Amniotic epithelial cell (primary cell): ENCODE data around the gene EYA4.

Experiments used
- DNase-seq: peaks from one replicate; pipeline ENCODE4 v3.0.0-alpha.2; 2010; ENCODE audit warnings: low read depth

Gene EYA4

DNA sequence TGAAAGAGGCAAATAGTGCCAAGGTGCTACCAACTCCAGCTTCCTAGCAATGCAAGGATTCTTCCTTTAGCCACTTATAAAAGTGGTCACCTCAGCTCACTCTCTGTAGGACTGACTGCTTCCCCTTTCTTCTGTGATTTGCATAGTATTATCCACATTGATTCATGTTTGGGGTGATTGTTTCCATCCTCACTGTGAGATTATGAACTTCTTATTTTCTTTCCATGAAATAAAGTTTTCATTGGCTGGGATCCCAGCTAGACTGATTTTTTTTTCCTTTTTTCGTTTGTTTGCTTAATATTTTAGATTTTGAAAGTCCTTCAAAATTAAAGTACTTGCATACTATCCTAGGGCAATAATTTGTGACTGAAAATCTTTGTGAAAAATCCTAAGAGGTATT, 50.5 kb downstream of the EYA4 start:
- no peak for DNase-seq

GRCh38 chr6:133297657-133298056, 56.5 kb downstream of the EYA4 start:
- no peak for DNase-seq

DNA sequence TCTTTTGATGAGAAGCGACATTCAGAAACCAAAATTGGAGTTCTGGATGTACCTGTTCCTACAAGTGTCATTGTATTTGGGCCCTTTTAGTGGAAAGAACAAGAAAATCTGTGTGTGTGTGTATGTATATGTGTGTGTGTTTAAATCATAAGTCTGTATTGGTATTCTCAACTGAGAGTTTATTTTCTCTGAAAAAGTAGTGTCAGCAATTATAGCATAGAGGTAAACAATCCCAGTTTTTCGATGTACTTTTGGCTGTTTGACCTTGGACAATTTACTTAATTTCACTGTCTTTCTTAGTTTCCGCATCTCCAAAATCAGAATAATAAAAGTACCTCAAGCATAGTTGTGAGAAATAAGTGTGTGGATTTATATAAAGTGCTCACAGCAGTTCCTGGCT, 57.2 kb downstream of the EYA4 start:
- no peak for DNase-seq

DNA sequence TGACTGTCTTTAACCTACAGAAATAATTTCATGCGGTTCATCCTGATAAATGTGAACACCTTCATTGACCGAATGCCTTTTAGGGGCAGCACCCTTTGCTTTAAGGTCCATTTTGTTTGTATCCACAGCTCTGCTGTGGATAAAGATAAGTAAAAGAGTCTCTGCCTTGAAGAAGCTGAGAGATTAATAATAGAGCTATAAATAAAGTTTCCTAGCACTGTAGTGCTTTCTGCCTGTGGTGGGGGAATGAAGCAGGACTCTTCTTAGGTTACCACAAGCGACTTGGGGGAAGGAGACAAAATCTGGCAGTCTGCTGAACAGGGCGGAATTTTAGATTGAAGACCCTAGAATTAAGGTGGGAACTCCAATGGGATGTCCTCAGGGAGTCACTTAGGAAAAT, 57.6 kb downstream of the EYA4 start:
- DNase-seq: no peak

DNA sequence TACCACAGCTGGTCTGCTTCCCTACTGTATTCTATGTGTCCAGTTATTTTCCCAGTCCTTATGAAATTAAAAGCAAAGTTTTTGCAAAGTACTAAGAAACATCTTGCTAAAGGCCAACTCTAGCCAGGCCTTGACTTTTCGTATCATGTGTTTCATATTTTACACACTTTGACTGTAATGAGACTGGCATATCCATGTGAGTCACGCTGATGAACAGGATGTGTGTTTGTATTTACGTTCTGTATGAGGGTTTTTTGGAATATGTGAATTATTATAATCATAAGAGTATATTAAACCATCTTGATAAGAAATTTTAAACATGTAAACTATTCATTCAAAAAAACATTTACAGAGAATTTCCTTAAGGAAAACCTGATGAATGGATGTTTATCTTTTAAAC, 59.7 kb downstream of the EYA4 start:
- DNase-seq: no peak

GRCh38 chr6:133301835-133302234, 60.7 kb downstream of the EYA4 start:
- no peak for DNase-seq

- DNase-seq: no peak
Measured at GRCh38 chr6:133306931-133307330, 65.8 kb downstream of the EYA4 start.

DNA sequence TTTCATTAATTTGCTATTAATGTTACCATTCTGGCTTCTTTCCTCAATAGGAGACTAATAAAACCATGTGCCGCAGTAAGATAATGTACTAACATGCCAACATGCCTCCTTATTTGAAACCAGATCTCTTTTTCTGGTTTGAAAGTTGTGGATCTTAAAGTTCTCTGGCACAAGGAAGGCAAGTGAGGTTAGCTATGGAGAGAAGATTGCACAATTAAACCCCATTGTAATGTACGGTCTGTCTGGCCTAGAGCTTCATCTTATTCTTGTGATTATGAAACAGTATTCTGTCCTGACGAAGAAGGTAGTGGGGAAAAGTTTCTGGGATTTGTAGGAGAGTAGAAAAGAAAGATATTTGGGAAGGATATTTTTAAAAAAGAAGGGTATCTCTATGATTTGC, 68.4 kb downstream of the EYA4 start:
- DNase-seq: peak; percentile 51

DNA sequence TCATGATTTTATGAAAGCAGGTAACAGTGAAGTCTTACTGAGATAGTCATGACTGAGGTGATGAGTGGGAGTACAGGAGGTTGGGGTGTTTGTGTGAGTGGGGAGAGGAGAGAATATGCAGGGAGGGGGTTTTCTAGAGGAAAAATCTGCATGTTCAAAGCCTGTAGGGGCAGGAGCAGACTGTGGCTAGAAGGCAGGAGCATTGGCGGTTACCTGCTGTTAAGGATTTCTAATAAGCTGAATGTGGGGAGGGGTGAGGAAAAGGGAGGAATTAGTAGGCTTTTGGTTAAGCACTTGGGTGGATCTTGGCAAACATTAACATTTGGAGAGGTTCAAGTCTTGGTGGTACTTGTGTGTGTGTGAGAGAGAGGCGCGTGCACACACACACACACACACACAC, 70.8 kb downstream of the EYA4 start:
- no peak for DNase-seq

- DNase-seq: no peak
Measured at GRCh38 chr6:133313068-133313467, 71.9 kb downstream of the EYA4 start.

GRCh38 chr6:133314947-133315346, 73.8 kb downstream of the EYA4 start:
- DNase-seq: no peak

DNA sequence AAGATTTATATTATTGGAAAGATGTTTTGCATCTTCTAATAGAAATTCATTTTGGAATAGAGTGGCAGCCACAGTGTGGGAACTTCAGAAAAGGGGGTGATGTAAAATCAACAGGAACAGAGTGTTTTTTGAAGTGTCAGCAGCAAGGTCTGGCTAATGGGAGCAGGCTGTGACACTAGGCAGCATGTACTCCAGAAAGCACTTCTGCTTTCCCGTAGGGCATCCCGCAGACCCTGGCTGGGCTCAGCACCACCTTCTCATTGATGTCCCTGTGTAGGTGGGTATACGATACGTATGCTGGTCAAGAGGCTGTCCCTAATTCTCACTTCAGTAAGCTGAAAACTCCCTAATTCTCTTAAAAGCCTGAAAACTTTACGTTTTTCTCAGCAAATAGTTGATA, 74.7 kb downstream of the EYA4 start:
- no peak for DNase-seq

GRCh38 chr6:133317704-133318103, 76.5 kb downstream of the EYA4 start:
- DNase-seq: no peak

GRCh38 chr6:133326584-133326983, 85.4 kb downstream of the EYA4 start:
- DNase-seq: no peak

GRCh38 chr6:133333852-133334251, 92.7 kb downstream of the EYA4 start:
- peak; percentile 39 for DNase-seq

DNA sequence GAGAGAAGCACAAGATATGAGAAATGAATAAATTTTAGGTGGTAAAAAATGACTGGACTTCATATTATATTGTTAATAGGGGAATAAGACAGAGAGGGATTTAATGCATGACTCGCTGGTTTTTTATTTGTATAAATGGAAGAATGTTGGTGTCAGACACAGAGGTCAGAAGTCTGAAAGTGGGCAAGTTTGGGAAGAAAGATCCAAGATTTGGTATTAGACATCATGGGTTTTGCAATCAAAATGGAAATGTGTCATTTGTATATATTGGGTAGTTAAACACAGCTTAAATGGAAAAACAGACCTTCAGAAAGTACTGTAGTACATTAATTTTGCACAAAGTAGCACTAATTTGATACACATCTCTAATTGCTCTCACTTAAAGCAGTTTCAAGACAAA, 96.2 kb downstream of the EYA4 start:
- peak; percentile 3 for DNase-seq

- no peak for DNase-seq
Measured at GRCh38 chr6:133339543-133340384, 98.6 kb downstream of the EYA4 start.

DNA sequence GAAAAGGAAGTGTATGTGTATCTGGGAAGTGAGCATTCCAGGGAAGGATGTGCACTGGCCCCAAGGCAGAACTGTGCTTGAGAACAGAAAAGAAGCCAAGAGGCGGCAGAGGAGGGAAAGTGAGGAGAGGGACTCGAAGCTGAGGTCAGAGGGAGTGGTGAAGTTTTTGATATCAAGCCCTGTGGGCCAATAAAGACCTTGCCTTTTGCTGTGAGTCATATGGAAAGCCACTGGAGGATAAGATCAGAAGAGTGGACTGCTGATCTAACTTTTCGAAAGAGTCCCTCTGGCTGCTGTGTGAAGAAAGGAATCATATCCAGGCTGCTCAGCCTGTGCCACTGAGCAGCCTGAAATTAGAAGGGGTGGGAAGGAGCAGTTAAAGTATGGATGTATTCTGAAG, 99.4 kb downstream of the EYA4 start:
- peak; percentile 50 for DNase-seq

DNA sequence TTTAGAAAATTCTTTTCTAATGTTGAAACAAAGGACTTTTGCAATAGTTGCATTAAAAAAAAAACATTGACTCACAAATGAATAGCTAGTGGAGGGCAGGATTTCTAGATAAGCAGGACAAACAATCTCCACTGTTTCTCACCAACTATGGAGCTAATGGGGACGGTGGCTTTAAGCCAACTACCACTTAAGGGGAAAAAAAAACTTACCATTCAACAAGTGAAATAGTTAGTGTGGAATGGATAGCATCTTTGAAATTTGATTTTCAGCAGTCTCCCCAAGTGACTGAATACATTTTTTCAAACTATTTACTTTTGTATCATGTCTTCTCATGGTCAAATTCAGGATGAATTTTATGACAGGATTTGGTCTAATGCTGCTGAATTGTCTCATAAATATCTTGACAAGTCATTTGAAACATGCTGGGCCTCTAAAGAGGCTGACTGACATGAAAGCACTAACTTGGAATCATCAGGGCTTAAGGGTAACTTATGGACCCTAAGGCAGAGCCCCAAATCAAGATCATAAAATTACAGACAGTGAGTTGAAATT, 100.5 kb downstream of the EYA4 start:
- peak; percentile 83 for DNase-seq

GRCh38 chr6:133343220-133343619, 102.1 kb downstream of the EYA4 start:
- no peak for DNase-seq

GRCh38 chr6:133348846-133349245, 107.7 kb downstream of the EYA4 start:
- DNase-seq: no peak

DNA sequence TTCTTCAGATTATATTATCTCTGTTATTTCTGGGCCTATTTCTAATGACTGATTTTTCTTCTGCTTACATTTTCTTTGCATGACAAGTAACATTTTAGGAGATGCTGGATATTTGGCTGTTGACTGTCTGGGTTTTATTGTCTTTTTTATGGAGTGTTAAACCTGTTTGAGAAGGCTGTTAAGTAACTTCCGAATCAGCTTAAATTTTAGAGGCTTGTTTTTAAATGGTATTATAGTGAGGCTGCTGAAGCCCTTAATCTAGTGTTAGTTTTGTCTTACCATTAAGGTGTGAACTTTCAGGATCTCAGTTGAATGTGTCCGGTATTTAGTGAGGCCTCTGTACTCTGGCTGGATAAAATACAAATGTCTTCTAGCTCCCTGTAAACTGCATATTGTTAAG, 109.8 kb downstream of the EYA4 start:
- DNase-seq: no peak

DNA sequence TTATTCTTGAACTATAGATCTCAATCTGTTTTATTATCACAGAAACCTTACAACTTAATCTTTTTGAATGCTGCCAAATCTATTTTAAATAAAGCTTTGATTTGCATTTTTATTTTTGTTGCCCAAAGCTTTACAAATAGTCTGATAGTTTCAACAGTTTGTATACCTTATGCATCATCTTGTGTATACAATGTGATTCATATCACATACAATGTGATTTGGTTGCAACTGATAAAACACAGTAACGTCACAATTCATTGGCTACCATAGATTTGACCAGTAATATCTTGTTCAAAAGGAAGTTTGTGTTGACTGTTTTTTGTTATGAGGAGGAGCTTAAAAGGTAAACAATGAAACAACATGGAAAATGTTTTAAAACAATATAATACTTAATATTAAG, 110.9 kb downstream of the EYA4 start:
- no peak for DNase-seq

DNA sequence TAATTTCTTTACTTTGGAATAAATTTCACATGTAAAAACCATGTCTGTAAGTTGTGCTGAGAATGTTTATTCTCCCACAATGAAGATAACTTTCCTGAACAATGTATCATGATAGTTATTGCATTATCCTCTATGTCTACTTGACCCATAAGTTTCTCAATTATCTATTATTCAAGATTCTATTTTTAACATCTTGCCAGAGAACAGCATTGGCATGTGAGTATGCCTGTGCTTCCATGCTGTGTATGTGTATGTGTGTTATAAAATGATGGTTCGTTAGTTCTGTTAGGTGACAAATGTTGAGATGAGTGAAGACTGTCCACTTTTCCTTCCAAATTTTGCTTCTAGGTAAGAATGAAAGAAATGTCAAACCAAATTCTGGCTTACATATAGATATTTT, 111.9 kb downstream of the EYA4 start:
- DNase-seq: no peak
